Measurements from ENCODE around the gene NACC2.

DNA sequence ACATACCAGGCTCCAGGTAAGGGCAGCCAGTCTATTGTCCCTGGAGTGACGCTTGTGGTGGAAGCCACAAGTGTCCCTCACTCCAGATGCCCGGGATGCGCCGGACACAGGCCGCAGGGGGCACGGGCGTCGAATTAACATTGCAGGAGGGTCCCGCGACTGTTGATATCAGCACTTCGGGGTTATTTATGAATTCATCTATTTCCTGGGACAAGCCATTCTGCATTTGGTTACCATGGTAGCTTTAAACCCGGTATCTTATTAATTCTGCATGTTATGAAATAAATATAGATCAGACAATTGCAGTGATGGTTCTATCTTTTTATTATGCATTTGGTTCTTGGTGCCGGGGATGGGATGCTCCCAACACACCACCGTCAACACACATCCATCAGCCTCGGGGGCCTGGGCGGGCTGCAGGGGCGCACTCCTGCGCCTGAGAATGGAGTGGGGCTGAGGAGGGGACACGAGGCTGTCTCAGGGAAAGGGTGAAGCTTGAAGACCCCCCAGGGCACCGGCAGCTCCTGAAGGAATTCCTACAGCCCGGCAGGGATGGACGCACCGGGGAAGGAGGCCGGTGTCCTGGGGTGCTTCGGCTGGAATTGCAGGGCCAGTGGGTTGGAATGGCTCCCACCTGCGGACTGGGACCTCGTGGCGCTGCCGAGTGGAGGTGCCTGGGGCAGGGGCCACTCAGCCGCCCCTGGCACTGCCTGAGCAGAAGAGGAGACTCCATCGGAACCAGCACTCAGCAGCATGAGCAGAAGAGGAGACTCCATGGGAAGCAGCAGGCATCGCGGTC is 41.2 kb upstream of the NACC2 start:
- TF ChIP-seq, protein P1, sequence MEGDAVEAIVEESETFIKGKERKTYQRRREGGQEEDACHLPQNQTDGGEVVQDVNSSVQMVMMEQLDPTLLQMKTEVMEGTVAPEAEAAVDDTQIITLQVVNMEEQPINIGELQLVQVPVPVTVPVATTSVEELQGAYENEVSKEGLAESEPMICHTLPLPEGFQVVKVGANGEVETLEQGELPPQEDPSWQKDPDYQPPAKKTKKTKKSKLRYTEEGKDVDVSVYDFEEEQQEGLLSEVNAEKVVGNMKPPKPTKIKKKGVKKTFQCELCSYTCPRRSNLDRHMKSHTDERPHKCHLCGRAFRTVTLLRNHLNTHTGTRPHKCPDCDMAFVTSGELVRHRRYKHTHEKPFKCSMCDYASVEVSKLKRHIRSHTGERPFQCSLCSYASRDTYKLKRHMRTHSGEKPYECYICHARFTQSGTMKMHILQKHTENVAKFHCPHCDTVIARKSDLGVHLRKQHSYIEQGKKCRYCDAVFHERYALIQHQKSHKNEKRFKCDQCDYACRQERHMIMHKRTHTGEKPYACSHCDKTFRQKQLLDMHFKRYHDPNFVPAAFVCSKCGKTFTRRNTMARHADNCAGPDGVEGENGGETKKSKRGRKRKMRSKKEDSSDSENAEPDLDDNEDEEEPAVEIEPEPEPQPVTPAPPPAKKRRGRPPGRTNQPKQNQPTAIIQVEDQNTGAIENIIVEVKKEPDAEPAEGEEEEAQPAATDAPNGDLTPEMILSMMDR (IDR thresholded peaks at IDR 0.05; ENCODE audit: low read depth, low read length), result no peak
- no peak for TF ChIP-seq EZH2phosphoT487 (IDR thresholded peaks at IDR 0.05; ENCODE audit: low read depth)

Data from OCI-LY3 (cell line).